Activated naive CD8-positive, alpha-beta T cell treated with anti-CD3 and anti-CD28 coated beads, Interleukin-2, amount 50 U/mL, for 16 hours (primary cell): Measurements from ENCODE around the gene NANOS3.

Experiments used
- DNase-seq: peaks from one replicate; pipeline ENCODE4 v3.0.0-alpha.2; 2020; ENCODE audit warnings: low read depth, low spot score

NANOS3 gene

DNA sequence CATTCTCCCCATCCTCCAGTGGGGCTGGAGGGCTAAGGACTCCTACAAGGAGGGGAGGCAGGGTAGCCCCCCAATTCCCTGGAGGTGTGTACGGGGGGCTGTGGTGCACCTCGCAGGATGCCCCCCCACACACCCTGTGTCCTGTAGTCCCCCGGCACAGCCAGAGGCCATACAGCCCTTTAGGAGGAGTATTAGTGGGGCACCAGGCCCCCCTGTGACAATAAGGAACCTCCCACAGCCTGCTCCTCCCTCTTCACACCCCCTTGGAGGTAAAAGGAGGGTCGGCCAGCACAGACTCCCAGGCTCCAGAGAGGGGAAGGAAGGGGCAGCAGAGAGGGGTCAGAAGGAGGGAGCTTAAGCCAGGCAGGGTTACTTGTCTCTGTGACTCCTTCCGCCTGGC, at the start of gene NANOS3:
NANOS3 (plus strand) TSS at position 301 of the 400 bp plus-strand sequence. CDS start 115 bp downstream, outside the sequence.
- no peak for DNase-seq

DNA sequence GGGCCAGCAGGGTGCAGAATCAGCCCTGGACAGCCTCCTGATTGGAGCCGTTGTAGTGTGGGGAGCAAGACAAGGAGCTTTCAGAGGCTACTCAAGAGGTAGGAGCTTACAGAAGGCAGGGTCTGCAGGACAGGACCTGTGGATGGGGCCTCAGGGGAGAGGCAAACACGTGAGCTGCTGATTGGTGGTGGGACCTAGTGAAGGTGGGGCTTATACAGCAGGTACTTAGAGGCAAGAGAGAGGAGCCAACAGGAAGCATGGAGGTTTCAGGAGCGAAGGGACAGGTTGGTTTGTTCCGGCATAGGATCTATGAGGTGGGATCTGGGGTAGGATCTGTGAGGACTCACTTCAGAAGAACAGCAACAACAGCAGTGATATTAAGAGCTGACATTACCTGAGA, 49.3 kb upstream of the NANOS3 start:
- DNase-seq: no peak

DNA sequence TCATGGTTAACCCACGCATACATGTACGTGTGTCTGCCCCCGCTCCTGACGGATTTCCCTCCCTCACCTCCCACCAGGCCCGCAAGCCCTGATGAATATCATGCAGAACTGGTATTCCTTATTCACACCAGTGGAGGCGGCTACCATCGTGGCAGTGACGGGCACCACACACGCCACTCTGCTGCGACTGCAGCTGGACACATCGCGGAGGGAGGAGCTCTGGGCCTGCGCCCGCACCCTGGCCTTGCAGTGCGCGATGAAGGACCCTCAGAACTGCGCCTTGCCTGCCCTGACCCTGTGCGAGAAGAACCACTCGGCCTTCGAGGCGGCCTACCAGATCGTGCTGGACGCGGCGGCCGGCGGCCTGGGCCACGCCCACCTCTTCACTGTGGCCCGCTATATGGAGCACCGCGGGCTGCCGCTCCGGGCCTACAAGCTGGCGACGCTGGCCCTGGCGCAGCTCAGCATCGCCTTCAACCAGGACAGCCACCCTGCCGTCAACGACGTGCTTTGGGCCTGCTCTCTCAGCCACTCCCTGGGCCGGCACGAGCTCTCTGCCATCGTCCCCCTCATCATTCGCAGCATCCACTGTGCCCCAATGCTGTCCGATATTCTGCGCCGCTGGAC, 46.7 kb upstream of the NANOS3 start:
- no peak for DNase-seq

DNA sequence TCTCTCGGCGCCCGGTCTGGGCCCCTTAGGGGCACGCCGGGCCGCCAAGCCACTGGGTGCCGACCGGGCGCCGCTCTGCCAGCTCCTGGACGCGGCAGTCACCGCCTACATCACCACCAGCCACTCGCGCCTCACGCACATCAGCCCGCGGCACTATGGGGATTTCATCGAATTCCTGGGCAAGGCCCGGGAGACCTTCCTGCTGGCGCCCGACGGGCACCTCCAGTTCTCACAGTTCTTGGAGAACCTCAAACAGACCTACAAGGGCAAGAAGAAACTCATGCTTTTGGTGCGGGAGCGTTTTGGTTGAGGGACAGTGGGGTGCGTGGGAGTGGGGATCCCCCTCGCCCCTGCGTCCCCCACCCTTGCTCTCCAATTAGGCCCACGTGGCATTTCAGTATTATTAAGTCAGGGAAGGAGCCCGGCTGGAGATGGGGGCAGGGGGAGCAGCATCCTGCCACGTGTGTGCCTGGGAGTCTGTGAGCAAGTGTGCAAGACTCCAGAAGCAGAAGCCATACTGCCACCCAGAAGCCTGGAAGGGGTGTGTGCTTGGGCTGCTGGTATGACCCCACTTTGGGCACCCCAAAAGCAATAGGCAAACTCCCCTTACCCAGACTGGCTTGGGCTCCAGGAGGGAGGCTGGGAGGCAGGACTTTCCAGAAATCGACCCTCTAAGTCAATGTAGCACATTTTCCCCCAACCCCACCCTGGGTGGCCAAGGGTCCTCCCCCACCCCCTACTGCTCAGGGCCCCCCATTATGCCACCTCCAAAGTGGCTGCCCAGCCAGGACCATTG, 46.0 kb upstream of the NANOS3 start:
- no peak for DNase-seq

DNA sequence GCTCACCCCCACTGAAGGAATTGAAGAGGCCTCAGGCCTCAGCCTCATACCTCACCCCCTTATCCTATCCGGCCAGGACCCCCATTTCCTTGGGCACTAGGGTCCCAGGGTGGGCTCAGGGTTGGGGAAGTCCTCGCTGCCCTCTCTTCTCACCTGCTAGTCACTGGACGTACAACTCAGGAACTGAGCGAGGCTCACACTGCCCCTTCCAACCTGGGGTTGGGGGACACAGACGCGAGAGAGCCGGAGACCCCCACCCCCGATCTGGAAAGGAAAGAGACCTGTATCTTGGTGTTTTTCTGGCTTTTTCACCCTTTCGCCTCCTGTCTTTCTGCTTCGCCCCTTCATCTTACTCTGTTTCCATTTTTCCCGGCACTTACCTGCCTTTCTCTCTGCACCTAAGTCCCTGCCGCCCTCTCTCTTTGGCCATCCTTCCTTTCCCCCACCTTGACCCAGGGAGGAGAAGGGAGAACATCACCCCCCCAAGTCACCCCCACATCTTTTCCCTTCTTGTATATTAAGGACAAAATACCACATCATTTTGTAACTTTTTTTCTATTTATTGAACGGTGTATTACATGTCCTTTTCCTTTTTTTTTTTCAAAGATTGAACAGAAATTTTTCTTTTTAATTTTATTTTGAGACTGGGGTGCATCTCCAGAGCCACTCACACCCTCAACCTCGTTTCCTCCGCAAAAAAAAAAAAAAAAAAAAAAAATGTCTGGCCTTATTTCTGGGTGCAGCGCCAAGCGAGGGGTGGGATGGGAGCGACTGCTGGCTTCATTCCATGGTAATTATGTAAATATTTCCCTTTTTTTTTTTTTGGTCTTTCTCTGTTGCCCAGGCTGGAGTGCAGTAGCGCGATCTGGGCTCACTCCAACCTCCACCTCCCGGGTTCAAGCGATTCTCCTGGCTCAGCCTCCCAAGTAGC, 45.1 kb upstream of the NANOS3 start:
- no peak for DNase-seq

DNA sequence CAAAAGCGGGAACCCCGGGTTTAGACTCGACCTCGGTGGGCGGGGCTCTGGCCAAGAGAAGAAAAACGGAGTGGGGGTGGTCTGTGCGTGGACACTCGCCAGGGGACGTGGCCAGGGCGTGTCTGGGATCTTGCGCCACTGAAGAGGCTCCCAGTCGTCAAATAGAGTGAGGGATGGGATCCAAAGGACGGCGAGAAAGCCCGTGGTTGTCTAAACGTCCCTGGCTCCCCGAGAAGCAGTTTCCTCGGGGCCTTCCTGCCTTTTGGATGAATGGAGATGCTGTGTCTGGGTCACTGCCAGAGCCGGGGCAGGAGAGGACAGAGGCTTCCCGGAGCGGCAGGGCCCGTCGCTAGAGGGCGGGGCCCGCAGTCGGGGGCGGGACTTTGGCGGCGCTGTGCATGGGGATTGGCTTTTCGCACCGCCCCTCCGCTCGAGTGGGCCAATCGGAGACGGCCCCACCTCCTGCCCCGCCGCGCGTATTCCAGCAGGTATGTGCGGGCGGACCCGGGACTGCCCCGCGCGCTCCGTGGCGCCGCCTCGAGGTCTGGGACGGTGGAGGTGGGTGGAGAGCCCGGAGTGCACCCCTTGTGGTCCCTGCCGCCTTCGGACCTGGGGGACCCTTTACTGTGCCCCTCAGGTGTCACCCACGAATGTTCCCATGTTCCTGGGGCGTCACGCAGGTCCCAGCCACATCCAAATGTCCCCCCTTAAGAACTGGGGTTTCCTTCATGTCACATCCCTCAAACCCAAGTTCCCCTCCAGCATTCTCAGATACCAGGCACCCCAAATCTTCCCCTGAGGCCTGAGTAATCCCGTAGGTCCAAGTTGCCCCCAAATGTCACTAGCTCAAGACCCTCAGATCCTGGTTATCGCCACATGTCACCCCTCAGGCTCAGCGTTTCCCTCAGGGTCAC, 43.3 kb upstream of the NANOS3 start:
- peak; percentile 84 for DNase-seq

DNA sequence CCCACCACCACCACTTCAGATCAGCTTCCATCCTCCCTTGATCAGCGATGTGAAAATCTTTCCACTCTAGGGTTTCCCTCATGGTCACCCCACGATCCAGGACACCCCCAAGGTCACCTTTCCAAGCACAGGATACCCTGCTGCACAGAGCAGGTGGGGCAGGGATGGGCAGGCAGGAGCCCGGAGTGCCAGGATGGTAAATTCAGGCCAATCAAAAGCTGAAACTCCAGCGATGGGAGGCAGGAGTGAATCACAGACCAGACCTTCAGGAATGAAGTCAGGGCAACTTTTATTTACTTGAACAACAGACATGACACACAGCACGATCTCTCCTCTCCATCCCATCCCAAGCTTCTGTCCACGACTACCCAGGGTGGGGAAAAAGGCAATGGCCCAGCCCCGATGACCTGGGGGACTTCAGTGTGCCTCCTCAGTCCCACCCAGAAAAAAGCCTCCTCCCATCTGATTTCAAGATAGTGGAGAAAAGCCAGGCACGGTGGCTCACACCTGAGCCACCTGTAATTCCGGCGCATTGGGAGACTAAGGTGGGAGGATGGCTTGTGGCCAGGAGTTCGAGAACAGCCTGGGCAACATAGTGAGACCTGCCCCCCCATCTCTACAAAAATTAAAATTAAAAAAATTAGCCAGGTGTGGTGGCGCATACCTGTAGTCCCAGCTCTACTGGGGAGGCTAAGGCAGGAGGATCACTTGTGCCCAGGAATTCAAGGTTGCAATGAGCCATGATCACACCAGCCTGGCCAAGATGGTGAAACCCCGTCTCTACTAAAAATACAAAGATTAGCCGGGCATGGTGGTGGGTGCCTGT, 42.5 kb upstream of the NANOS3 start:
- no peak for DNase-seq

DNA sequence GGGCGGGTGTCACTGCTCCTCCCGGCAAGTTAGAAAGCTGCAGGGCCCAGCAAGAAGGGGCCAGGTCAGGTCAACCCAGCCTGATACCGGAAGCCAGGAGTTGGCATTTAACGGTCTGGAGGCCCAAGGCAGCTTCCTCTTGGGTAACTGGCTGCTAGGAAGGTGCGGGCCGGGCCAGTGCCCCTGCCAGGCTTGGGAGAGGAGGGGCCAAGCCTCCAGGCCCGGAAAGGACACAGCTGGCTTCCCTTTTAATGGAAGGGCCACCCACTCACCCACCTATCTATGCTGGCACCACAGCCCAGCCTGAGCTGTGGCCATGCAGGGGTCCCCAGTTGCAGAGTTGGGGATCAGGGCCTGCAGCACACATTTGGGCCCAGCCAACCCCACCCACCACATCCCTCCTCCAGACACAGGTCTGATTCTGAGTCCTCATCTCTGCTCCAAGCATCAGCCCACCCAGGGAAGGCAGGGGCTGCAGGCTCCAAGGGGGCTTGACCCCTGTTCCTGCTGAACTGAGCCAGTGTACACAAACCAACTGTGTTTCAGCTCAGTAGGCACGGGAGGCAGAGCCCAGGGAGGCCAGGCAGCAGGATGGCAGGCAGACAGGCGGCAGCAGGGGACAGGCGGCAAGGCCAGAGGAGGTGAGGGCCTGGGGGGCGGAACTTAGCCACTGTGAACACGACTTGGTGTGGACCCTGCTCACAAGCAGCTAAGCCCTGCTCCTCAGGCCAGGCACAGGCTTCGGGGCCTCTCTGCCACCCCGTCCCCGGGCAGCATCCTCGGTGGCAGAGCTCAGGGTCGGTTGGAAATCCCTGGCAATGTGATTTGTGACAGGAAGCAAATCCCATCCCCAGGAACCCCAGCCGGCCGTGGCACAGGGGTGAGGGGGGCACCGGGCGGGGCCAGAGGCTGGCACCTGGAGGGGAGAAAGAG, 40.9 kb upstream of the NANOS3 start:
- DNase-seq: no peak

DNA sequence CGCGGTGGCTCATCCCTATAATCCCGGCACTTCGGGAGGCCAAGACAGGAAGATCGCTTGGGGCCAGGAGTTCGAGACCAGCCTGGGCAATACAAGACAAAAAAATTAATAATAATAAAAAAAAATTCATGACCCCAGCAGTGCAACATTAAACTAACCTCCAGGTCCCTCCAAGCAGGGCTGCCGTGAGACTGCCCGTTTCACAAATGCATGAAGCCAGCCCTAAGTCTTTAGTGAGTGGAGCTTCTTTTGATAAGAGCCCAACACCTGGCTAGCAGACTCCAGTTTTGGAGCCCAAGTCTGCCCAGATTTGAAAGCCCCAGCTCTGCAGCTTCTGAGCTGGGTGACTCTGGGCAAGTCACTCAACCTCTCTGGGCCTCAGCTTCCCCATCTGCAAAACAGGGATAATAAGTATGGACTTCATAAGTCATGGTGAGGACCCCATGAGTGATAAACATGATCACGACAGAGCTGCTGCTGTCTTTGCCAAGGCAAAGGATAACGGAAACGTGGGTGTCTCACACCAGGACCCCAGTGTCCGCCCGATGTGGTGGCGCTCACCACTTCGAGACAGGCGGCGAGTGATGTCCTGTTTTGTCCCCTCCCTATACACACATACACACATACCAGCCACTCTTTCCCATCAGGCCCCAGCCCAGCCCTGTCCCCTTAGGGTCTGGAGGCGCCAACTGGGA, 38.4 kb upstream of the NANOS3 start:
- DNase-seq: no peak

DNA sequence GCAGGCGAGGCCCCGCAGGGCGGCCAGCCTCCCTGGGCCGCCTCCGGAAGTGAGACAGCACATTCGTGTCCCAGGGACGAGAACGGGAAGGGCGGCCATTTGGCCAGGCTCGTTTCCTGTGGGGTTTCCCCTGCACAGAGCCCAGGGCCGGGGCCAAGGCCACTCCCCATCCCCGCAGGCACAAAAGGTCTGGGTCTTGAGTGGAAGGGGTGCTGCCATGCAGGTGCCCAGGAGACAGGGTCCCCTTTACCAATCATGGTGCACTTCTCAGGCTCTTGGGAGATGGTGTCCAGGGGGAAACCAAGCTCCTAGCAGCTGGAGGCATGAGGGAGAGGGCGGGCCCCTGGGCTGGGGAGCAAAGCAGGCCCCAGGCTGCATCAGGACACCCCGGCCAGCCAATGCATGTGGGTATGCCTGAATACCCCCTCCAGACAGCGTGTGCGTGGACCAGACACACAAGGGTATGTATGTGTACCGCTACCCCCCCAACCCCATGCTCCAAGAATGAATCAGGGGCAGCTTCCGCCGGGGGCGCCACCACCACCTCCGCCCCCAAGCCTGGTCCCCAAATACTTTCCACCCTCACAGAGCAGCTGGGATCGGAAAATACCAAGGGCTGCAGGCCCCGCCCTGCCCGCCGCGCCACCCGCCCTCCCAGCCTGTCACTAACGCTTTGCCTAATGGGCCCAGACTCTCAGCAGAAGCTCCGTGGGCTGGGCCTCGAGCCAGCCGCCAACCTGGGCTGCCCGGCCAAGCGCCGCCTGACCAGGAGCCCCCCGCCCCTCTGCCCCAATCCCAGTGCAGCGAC, 37.6 kb upstream of the NANOS3 start:
- DNase-seq: peak; percentile 85

DNA sequence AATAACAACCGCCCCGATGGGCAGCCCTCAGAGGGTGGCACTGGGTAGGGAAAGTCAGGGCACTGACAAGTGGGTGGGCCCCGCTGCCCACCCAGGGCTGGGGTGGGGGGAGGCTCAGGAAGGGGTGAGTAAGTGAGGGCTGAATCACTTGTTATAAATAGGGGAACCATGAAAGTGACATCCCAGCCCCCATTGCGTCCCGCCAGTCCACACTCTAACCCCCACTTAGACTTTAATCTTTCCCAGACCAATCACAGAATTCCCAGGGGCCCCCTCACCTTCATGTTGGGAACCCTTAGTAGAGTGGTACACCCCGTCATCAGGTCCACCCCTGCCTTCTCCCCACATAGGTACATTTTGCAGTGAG, 37.0 kb upstream of the NANOS3 start:
- peak; percentile 28 for DNase-seq

DNA sequence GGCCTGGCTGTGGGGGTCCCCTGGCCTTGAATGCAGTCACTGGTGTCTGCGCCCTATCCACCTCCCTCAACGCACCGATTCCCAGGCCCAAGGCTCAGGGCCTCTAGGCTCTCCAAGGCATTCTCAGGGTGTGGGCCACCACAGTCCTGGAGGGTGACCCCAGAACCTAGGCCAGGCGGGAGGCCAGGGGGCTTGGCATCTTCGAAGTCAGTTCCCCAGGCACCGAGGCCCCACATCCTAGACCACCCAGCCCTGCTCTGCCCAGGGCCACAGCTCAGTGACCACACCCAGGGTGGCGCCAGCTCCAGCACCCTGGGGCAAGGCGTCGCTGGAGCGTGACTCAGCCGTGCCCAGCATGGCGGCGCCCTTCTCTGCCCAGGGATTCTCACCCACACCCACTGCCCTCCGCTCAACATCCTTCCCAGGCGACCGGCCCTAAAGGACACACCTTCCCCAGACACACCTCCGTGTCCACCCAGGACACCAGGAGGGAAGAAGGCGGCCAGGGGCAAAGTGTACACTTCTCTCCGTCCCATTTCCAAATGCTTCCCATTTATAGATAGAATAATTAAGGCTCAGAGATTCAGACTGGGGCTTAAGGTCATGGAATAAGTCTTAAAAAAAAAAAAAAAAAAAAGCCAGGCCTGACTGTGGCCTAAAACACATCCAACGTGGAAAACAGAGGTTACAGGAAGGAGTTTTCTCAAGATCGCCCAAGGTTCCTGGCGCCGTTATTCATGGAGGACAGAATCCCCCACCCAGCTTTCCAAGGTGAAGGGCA, 36.4 kb upstream of the NANOS3 start:
- no peak for DNase-seq

DNA sequence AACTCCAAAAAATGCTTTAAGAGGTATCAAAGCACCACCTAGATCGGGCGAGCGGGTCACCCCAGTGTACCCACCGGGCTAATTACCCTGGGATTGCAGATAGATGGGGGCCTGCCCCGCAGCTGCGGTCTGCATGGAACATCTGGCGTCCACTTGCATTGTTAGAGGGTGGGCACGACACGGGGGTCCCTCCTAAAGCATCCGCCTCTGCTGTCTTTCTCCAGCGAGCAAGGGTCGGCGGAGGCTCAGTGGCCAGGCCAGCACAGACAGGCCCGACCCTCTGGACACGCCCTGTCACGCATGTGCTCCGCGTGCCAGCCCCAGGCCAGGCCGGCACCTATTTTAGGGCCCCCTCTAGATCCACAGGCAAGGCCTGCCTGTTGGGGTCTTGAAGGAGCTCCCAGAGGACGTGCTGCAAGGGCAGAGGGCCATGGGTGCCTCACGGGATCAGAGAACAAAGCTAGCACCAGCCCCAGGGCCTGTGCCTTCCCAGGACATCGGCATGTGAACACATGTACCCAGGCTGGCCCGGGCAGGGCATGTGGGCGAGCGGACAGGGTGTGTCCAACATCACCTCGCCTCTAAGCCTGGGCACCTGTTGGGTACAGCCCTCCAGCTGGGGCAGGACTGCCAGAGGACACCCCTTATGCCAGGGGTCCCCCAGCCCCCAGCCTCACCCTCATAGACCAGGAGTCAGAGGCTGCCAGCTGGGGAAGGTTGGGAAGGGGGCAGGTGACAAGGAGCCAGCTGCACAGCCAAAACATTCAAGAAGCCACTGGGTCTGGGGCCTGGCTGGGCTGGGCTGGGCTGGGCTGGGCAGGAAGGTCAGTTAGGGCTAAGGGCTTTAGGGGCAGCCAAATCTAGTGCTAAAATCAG, 35.6 kb upstream of the NANOS3 start:
- no peak for DNase-seq

DNA sequence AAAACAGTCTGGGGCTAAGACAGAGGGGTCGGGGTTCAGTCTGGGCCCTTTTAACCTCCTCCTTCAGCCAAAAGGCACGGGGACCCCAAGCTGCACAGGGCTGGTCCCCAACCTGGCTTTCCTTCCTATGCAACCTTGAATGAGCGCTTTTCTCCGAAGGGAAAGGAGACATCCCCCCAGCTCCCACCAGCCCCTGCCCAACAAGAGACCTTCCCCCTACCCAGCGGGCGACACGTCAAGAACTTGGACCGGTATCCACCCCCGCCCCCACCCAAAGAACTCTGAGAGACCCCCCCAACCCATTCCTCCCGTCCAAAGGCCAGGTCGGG, 35.0 kb upstream of the NANOS3 start:
- no peak for DNase-seq

DNA sequence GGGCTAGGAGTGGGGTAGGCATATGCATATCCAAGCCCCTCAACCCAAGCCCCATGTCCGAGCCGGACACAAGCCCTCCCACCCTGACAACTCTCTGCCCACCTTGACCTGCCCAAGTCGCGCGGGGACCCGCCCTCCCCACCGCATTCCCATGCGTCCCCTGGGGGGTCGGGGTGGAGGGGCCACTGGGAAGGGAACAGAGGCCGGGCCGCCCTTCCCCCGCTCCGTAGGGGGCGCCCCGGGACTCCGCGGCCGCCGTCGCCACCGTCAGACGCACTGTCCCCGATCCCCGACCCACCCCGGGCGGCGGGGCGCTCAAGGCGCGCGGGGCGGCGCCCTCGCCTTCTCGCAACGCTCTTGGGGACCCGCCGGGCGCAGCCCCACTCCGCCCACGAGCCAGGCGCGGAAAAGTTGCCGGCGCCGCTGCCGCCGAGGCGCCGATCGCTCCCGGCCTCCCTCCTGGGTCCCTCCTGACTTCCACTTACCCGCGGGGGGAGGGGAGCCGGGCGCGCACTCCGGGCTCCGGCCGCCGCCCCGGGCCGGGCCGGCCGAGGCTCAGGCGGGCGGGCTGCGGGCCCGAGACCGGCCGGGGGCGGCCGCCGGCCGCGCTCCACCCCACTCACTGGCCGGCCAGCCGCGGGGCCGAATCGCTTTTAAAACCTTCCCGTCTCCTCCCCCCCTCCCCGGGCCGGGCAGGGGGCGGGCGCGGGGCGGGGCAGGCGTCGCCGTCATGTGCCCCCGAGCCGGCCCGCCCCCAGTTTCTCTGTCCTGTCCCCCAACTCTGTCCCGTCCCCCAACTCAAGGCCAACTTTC, 34.4 kb upstream of the NANOS3 start:
- no peak for DNase-seq
